ENCODE data around the gene STAG1. TPM values are rescaled to one million over a fixed set of nuclear protein-coding genes. Genes with fewer than 3 reads are reported as not detected.

Gene STAG1
- polyA plus RNA-seq, 2 of the 4 experiments (the other 2 are of a cell fraction) = 12.8 to 19.2 TPM

- TF ChIP-seq BHLHE40 (IDR thresholded peaks at IDR 0.05; ENCODE audit: low read depth, low read length) = no peak
- no peak for TF ChIP-seq FOSL2 (IDR thresholded peaks at IDR 0.05)
- TF ChIP-seq FOSL2 (CRISPR knock-in tag; IDR thresholded peaks at IDR 0.05) = no peak
- no peak for TF ChIP-seq RCOR1 (IDR thresholded peaks at IDR 0.05; ENCODE audit: low read depth, low read length)
- TF ChIP-seq CBX2 (IDR thresholded peaks at IDR 0.05; ENCODE audit: borderline replicate concordance, low read depth) = no peak
Observed at GRCh38 chr3:136728918-136729317, 23.3 kb downstream of the STAG1 start (continued).

GRCh38 chr3:136728473-136728872 is 23.7 kb downstream of the STAG1 start:
- H3K27ac ChIP-seq = no peak overlapping the region
- H3K9me3 ChIP-seq = no peaks in the 10 kb centered on the region
- H3K4me1 ChIP-seq = peaks cover 21% of the 10 kb centered on the region; the same call in 2 of the 3 replicates
- CTCF ChIA-PET = no interaction called here
- no peak for ATAC-seq
- TF ChIP-seq ZFP36 (IDR thresholded peaks at IDR 0.05; ENCODE audit: borderline replicate concordance, partially characterized antibody) (no peak), HMGXB4 (CRISPR knock-in tag; IDR thresholded peaks at IDR 0.05; ENCODE audit: borderline replicate concordance) (no peak), POLR2A (IDR thresholded peaks at IDR 0.05; ENCODE audit: low read length) (no peak), MAZ (IDR thresholded peaks at IDR 0.05; ENCODE audit: borderline replicate concordance, low read depth, low read length) (no peak), PHF8 (IDR thresholded peaks at IDR 0.05; ENCODE audit: borderline replicate concordance, low read depth) (no peak), MYC (IDR thresholded peaks at IDR 0.05; ENCODE audit: borderline replicate concordance, low read length) (no peak), NPAS2 (CRISPR knock-in tag; IDR thresholded peaks at IDR 0.05; ENCODE audit: borderline replicate concordance) (no peak), ELK1 (IDR thresholded peaks at IDR 0.05; ENCODE audit: low read depth, low read length) (no peak), JUNB (IDR thresholded peaks at IDR 0.05) (no peak), ESRRA (IDR thresholded peaks at IDR 0.05; ENCODE audit: borderline replicate concordance, low read length) (no peak), BHLHE40 (IDR thresholded peaks at IDR 0.05; ENCODE audit: low read depth, low read length) (no peak), ATOH8 (CRISPR knock-in tag; IDR thresholded peaks at IDR 0.05; ENCODE audit: low read depth) (no peak)
- TF ChIP-seq, protein P1, sequence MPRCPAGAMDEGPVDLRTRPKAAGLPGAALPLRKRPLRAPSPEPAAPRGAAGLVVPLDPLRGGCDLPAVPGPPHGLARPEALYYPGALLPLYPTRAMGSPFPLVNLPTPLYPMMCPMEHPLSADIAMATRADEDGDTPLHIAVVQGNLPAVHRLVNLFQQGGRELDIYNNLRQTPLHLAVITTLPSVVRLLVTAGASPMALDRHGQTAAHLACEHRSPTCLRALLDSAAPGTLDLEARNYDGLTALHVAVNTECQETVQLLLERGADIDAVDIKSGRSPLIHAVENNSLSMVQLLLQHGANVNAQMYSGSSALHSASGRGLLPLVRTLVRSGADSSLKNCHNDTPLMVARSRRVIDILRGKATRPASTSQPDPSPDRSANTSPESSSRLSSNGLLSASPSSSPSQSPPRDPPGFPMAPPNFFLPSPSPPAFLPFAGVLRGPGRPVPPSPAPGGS (IDR thresholded peaks at IDR 0.05) = no peak
- TF ChIP-seq, protein P2, sequence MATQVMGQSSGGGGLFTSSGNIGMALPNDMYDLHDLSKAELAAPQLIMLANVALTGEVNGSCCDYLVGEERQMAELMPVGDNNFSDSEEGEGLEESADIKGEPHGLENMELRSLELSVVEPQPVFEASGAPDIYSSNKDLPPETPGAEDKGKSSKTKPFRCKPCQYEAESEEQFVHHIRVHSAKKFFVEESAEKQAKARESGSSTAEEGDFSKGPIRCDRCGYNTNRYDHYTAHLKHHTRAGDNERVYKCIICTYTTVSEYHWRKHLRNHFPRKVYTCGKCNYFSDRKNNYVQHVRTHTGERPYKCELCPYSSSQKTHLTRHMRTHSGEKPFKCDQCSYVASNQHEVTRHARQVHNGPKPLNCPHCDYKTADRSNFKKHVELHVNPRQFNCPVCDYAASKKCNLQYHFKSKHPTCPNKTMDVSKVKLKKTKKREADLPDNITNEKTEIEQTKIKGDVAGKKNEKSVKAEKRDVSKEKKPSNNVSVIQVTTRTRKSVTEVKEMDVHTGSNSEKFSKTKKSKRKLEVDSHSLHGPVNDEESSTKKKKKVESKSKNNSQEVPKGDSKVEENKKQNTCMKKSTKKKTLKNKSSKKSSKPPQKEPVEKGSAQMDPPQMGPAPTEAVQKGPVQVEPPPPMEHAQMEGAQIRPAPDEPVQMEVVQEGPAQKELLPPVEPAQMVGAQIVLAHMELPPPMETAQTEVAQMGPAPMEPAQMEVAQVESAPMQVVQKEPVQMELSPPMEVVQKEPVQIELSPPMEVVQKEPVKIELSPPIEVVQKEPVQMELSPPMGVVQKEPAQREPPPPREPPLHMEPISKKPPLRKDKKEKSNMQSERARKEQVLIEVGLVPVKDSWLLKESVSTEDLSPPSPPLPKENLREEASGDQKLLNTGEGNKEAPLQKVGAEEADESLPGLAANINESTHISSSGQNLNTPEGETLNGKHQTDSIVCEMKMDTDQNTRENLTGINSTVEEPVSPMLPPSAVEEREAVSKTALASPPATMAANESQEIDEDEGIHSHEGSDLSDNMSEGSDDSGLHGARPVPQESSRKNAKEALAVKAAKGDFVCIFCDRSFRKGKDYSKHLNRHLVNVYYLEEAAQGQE (IDR thresholded peaks at IDR 0.05) = no peak
- POLR2A ChIA-PET = no interaction called here
- 0 out of 3 replicates have a peak overlapping the region, but pooled peaks have one; percentile 25 for H3K4me2 ChIP-seq
- H3K4me3 ChIP-seq = no peak overlapping the region
- 85% methylated on average over 1 of the region's 1 CpG for WGBS (ENCODE audit: missing lambda C conversion rate)
- no peak for DNase-seq (ENCODE audit: low read depth in 1 of 2, low spot score in 1 of 2)
- no peak for FAIRE-seq
